Muscle of back (tissue), 11 donors: ENCODE data around the gene TCHP. TPM values are rescaled to one million over a fixed set of nuclear protein-coding genes. Genes with fewer than 3 reads are reported as not detected.

ENCODE experiments used
- DNase-seq, 3 donors: peaks; one replicate each; pipeline versions ENCODE4 v3.0.0 to v3.0.0-alpha.2; 2013
- polyA plus RNA-seq, 10 donors: library from polyadenylated mRNA; unstranded; fragments of 120-200 nt; gene quantifications; one replicate each; pipeline ENCODE4 v1.2.1, GENCODE V29; 2013; ENCODE audit not compliant: insufficient read length in 10 of 10

TCHP gene
- polyA plus RNA-seq, 10 donors: 13.6 to 24.7 (median 20.2) TPM

DNA sequence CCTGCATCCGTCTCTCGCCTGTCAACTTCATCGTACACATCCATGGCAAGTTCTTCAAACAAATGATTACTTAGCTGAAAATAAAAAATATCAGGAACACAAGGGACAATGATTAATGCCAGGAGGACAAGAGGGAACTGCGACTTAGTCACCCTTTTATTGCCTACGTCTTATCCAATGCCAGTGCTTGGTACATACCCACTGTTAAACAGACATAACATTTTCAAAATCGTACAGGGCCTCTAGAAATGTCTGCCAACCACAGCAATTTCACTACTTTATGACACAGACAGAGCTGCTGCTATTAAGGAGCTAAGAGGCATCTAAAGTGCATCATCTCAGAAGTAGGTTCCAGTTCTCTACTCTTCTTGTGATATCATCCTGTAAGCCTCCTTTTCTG is 61.5 kb downstream of the TCHP start:
- no peak for DNase-seq

GRCh38 chr12:109962398-109962797 is 62.3 kb downstream of the TCHP start:
- no peak for DNase-seq

GRCh38 chr12:109963330-109963729 is 63.3 kb downstream of the TCHP start:
- no peak for DNase-seq

GRCh38 chr12:109963743-109964429 is 63.8 kb downstream of the TCHP start:
- no peak for DNase-seq

DNA sequence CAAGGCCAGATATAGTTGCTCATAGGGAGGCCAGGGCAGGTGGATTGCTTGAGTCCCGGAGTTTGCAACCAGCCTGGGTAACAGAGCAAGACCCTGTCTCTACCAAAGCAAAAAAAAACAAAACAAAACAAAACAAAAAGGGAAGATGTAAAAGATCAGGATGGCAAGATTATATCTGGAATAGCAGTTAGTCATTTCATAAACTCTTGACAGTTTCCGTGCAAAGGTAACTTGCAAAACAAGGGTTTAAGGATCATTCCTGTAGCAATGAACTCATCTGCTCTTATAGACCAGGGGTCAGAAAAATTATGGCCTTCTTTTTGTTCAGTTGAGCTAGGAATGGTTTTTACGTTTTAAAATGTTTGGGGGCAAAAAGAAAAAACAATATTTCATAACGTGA is 66.5 kb downstream of the TCHP start:
- DNase-seq: no peak

- no peak for DNase-seq
These were observed 67.4 kb downstream of the TCHP start for GRCh38 chr12:109967383-109968031.

Other genes starting within 250 kb of the TCHP start
- gene FAM222A, start 186.4 kb upstream of the TCHP start, polyA plus RNA-seq: 1 to 10 TPM; 4.6 to 8.1 (median 6.4) TPM
- gene TRPV4, start 66.9 kb upstream of the TCHP start, polyA plus RNA-seq: 1 to 10 TPM in 6 of 10 donors, under 1 TPM in 4; 0.50 to 2.8 (median 1.1) TPM
- gene GLTP, start 19.7 kb upstream of the TCHP start, polyA plus RNA-seq: 10 to 100 TPM; 20.3 to 41.7 (median 24.9) TPM
- 10 to 100 TPM; 33.6 to 70.1 (median 49.0) TPM for gene GIT2, start 96.1 kb downstream of the TCHP start, polyA plus RNA-seq
- gene ANKRD13A, start 99.2 kb downstream of the TCHP start, polyA plus RNA-seq: 10 to 100 TPM; 30.2 to 63.6 (median 43.6) TPM
- gene C12orf76, start 148.2 kb downstream of the TCHP start, polyA plus RNA-seq: 10 to 100 TPM; 19.7 to 34.2 (median 24.5) TPM
- gene IFT81, start 224.1 kb downstream of the TCHP start, polyA plus RNA-seq: 10 to 100 TPM; 14.1 to 25.9 (median 17.6) TPM